Vagina (tissue), 2 donors: ENCODE data around the gene ANTXR1.

Source experiments
- POLR2A ChIP-seq, 2 donors: fragments of 450-650 bp; IDR thresholded peaks; one replicate each; pipeline ENCODE4 v1.6.1; 2017; ENCODE audit warnings: antibody characterized with exemption in 2 of 2, mild to moderate bottlenecking in 2 of 2, moderate library complexity in 2 of 2
- POLR2AphosphoS5 ChIP-seq, 2 donors: sonication (generic); formaldehyde crosslinking; IDR thresholded peaks; one replicate each; pipeline ENCODE4 v1.9.0; 2017; ENCODE audit warnings: antibody characterized with exemption in 2 of 2, mild to moderate bottlenecking in 2 of 2, low read depth in 1 of 2; ENCODE audit not compliant: insufficient read depth in 1 of 2
- TF ChIP-seq, protein P1 (sequence below), 3 experiments: fragments of 450-650 bp in 2 of 3; fragments of 200-600 bp in 1 of 3; sonication (generic) in 1 of 3; IDR thresholded peaks; one replicate each; pipeline ENCODE4 v1.5.1; 2017 to 2019; ENCODE audit warnings: antibody characterized with exemption in 3 of 3, mild to moderate bottlenecking in 2 of 3, moderate library complexity in 2 of 3

GRCh38 chr2:69139778-69140670 lies 127.0 kb downstream of the ANTXR1 start:
- TF ChIP-seq, protein P1, sequence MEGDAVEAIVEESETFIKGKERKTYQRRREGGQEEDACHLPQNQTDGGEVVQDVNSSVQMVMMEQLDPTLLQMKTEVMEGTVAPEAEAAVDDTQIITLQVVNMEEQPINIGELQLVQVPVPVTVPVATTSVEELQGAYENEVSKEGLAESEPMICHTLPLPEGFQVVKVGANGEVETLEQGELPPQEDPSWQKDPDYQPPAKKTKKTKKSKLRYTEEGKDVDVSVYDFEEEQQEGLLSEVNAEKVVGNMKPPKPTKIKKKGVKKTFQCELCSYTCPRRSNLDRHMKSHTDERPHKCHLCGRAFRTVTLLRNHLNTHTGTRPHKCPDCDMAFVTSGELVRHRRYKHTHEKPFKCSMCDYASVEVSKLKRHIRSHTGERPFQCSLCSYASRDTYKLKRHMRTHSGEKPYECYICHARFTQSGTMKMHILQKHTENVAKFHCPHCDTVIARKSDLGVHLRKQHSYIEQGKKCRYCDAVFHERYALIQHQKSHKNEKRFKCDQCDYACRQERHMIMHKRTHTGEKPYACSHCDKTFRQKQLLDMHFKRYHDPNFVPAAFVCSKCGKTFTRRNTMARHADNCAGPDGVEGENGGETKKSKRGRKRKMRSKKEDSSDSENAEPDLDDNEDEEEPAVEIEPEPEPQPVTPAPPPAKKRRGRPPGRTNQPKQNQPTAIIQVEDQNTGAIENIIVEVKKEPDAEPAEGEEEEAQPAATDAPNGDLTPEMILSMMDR (IDR thresholded peaks at IDR 0.05) = no peak
- peak in 1 of 2 donors; percentile 42 for TF ChIP-seq POLR2AphosphoS5 (IDR thresholded peaks at IDR 0.05; ENCODE audit: insufficient read depth in 1 of 2, low read depth in 1 of 2)
- no peak for TF ChIP-seq POLR2A (IDR thresholded peaks at IDR 0.05)
